GM23338 (cell line): ENCODE measurements around the gene P2RY6. TPM values are rescaled to one million over a fixed set of nuclear protein-coding genes. Genes with fewer than 3 reads are reported as not detected.

ENCODE experiments used
- ATAC-seq: fragments of 200-7000 bp; cut with Tn5 transposase; 3 replicates; pipeline ENCODE4 v1.9.1; 2020
- DNase-seq: peaks from one replicate; pipeline ENCODE4 v3.0.0-alpha.2; 2015; ENCODE audit warnings: low spot score
- H2AFZ ChIP-seq: fragments of 200-600 bp; sonication (generic); 2 replicates; pipeline ENCODE4 v1.8.0; 2016; ENCODE audit warnings: antibody characterized with exemption, mild to moderate bottlenecking, moderate library complexity
- H3F3A ChIP-seq: fragments of 200-600 bp; sonication (generic); replicated peaks from 2 replicates; pipeline ENCODE4 v1.8.0; 2017; ENCODE audit warnings: antibody characterized with exemption, mixed run types, low read depth
- H3K27ac ChIP-seq: fragments of 200-600 bp; sonication (generic); 2 replicates; pipeline ENCODE4 v1.6.1; 2016; ENCODE audit warnings: low read depth
- H3K27me3 ChIP-seq: fragments of 200-600 bp; sonication (generic); 2 replicates; pipeline ENCODE4 v1.8.0; 2016; ENCODE audit warnings: mild to moderate bottlenecking, mixed run types, moderate library complexity; ENCODE audit not compliant: insufficient read depth
- H3K36me3 ChIP-seq: fragments of 200-600 bp; sonication (generic); 2 replicates; pipeline ENCODE4 v1.8.0; 2016; ENCODE audit warnings: mild to moderate bottlenecking; ENCODE audit not compliant: insufficient read depth
- H3K4me1 ChIP-seq: fragments of 200-600 bp; sonication (generic); 2 replicates; pipeline ENCODE4 v1.8.0; 2016; ENCODE audit warnings: mild to moderate bottlenecking, moderate library complexity; ENCODE audit not compliant: insufficient read depth
- H3K4me2 ChIP-seq: fragments of 200-600 bp; sonication (generic); 2 replicates; pipeline ENCODE4 v1.7.1; 2017; ENCODE audit warnings: mixed run types
- H3K4me3 ChIP-seq: fragments of 200-600 bp; sonication (generic); 2 replicates; pipeline ENCODE4 v1.6.1; 2016; ENCODE audit warnings: mixed run types
- H3K79me2 ChIP-seq: fragments of 200-600 bp; sonication (generic); replicated peaks from 2 replicates; pipeline ENCODE4 v1.8.0; 2017; ENCODE audit warnings: mild to moderate bottlenecking; ENCODE audit not compliant: insufficient read depth
- H3K9me2 ChIP-seq: fragments of 200-600 bp; sonication (generic); 2 replicates; pipeline ENCODE4 v1.8.0; 2017; ENCODE audit not compliant: insufficient read depth
- H4K20me1 ChIP-seq: fragments of 200-600 bp; sonication (generic); replicated peaks from 2 replicates; pipeline ENCODE4 v1.8.0; 2017; ENCODE audit warnings: mild to moderate bottlenecking; ENCODE audit not compliant: insufficient read depth
- H3K27ac Mint-ChIP-seq: 2 replicates; pipeline ENCODE4 v1.8.0; 2020; ENCODE audit warnings: inconsistent platforms, mild to moderate bottlenecking, moderate library complexity, mixed read lengths
- H3K27me3 Mint-ChIP-seq: 3 replicates; pipeline ENCODE4 v1.8.0; 2022; ENCODE audit warnings: low read depth, mild to moderate bottlenecking, moderate library complexity, mixed read lengths, inconsistent platforms; ENCODE audit not compliant: insufficient read depth, poor library complexity
- H3K36me3 Mint-ChIP-seq: 3 replicates; pipeline ENCODE4 v1.8.0; 2021; ENCODE audit warnings: low read depth, mild to moderate bottlenecking, inconsistent platforms, moderate library complexity, mixed read lengths
- H3K4me1 Mint-ChIP-seq: 3 replicates; pipeline ENCODE4 v1.8.0; 2020; ENCODE audit warnings: mild to moderate bottlenecking, inconsistent platforms, mixed read lengths
- H3K4me3 Mint-ChIP-seq: 3 replicates; pipeline ENCODE4 v1.8.0; 2021; ENCODE audit warnings: moderate library complexity, mild to moderate bottlenecking, inconsistent platforms, mixed read lengths
- H3K9me3 Mint-ChIP-seq: 3 replicates; pipeline ENCODE4 v1.8.0; 2020; ENCODE audit warnings: moderate library complexity, mild to moderate bottlenecking, inconsistent platforms, mixed read lengths
- CREB1 ChIP-seq: fragments of 250-450 bp; sonication (Bioruptor Pico); IDR thresholded peaks from 2 replicates; pipeline ENCODE4 v1.5.0; 2020; ENCODE audit warnings: low read depth, mild to moderate bottlenecking, moderate library complexity
- ETS1 ChIP-seq: IDR thresholded peaks from 2 replicates; pipeline ENCODE4 v1.6.1; 2016; ENCODE audit warnings: antibody characterized with exemption
- EZH2 ChIP-seq: fragments of 200-600 bp; sonication (generic); IDR thresholded peaks from one replicate; pipeline ENCODE4 v1.8.0; 2017; ENCODE audit warnings: antibody characterized with exemption, mild to moderate bottlenecking, low read depth; ENCODE audit not compliant: unreplicated experiment
- EZH2phosphoT487 ChIP-seq: fragments of 200-600 bp; sonication (generic); IDR thresholded peaks from one replicate; pipeline ENCODE4 v1.8.1; 2018; ENCODE audit warnings: antibody characterized with exemption; ENCODE audit not compliant: unreplicated experiment
- JUNB ChIP-seq: IDR thresholded peaks from one replicate; pipeline ENCODE4 v1.6.1; 2016; ENCODE audit warnings: antibody characterized with exemption; ENCODE audit not compliant: unreplicated experiment
- STAT1 ChIP-seq: IDR thresholded peaks from one replicate; pipeline ENCODE4 v1.6.1; 2016; ENCODE audit warnings: antibody characterized with exemption; ENCODE audit not compliant: unreplicated experiment
- ZNF462 ChIP-seq: fragments of 250-450 bp; sonication (Bioruptor Pico); IDR thresholded peaks from 2 replicates; pipeline ENCODE4 v1.5.0; 2020; ENCODE audit warnings: mild to moderate bottlenecking, moderate library complexity
- polyA plus RNA-seq: library from polyadenylated mRNA; unstranded; fragments of >200 nt; fragmentation: Nextera tagmentation; extraction: Ambion mirVana; gene quantifications from 2 replicates; pipeline ENCODE4 v1.2.1, GENCODE V29; 2016
- total RNA-seq: library from RNA; depleted of rRNA; stranded (reverse); fragments of >200 nt; shearing (Covaris generic); gene quantifications from 2 replicates; pipeline ENCODE4 v1.2.3, GENCODE V29; 2014
- TF ChIP-seq, protein P1 (sequence below), 2 experiments: fragments of 200-600 bp in 1 of 2; sonication (generic) in 1 of 2; conservative IDR thresholded peaks; 2 replicates each; pipeline versions ENCODE4 v1.5.1 to v1.6.1; 2016 to 2017; ENCODE audit warnings: antibody characterized with exemption in 2 of 2, low read depth in 2 of 2, mild to moderate bottlenecking in 2 of 2, moderate library complexity in 1 of 2

P2RY6 gene
- total and polyA plus RNA-seq, 2 experiments from 2014 or later = not detected

DNA sequence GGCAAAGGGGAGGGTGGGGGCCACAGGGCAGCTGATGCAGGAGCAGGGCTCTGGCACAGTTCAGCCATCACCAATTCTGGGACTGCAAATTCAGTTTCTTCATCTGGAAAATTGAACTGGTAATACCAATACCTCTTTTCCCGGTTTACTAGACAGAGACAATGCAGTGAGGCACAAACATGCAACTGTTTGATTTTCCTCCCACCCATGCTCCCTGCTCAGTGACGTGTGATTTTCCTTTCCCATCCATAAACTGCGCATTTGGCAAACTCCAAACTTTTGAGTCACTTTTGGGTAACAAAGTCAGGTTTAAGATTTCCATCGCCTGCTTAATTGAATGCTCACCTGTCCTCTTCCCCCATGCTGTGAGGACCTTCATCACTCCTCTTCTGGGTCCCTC, 30.8 kb upstream of the P2RY6 start:
- peaks cover 30% of the 10 kb centered on the region for H3K4me1 Mint-ChIP-seq
- Histone ChIP-seq H4K20me1 (no peaks in the 10 kb centered on the region), H3F3A (no peaks in the 10 kb centered on the region), H3K27me3 (no peaks in the 10 kb centered on the region), H2AFZ (no peak overlapping the region), H3K79me2 (no peaks in the 10 kb centered on the region), H3K4me3 (no peak overlapping the region), H3K4me1 (peaks cover 9% of the 10 kb centered on the region; the same call in 1 of the 2 replicates), H3K9me2 (no peaks in the 10 kb centered on the region), H3K27ac (no peak overlapping the region), H3K4me2 (no peak overlapping the region), H3K36me3 (no peaks in the 10 kb centered on the region)
- no peaks in the 10 kb centered on the region for H3K36me3 Mint-ChIP-seq
- no peak overlapping the region for H3K4me3 Mint-ChIP-seq
- TF ChIP-seq, protein P1, sequence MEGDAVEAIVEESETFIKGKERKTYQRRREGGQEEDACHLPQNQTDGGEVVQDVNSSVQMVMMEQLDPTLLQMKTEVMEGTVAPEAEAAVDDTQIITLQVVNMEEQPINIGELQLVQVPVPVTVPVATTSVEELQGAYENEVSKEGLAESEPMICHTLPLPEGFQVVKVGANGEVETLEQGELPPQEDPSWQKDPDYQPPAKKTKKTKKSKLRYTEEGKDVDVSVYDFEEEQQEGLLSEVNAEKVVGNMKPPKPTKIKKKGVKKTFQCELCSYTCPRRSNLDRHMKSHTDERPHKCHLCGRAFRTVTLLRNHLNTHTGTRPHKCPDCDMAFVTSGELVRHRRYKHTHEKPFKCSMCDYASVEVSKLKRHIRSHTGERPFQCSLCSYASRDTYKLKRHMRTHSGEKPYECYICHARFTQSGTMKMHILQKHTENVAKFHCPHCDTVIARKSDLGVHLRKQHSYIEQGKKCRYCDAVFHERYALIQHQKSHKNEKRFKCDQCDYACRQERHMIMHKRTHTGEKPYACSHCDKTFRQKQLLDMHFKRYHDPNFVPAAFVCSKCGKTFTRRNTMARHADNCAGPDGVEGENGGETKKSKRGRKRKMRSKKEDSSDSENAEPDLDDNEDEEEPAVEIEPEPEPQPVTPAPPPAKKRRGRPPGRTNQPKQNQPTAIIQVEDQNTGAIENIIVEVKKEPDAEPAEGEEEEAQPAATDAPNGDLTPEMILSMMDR (conservative IDR thresholded peaks at IDR 0.05; ENCODE audit: low read depth in 2 of 2) = no peak
- TF ChIP-seq EZH2phosphoT487 = no peak
- TF ChIP-seq STAT1 = no peak
- TF ChIP-seq JUNB = no peak
- TF ChIP-seq EZH2 = no peak
- H3K27ac Mint-ChIP-seq = no peak overlapping the region
- no peaks in the 10 kb centered on the region for H3K9me3 Mint-ChIP-seq
- DNase-seq (no peak), ATAC-seq (no peak)
- H3K27me3 Mint-ChIP-seq = peaks cover 10% of the 10 kb centered on the region

GRCh38 chr11:73242251-73243092, 29.7 kb upstream of the P2RY6 start:
- Histone ChIP-seq H3K4me1 (peaks cover 10% of the 10 kb centered on the region; the same call in 1 of the 2 replicates), H3K4me2 (peak overlapping the region; percentile 74), H3K79me2 (no peaks in the 10 kb centered on the region), H3K27ac (no peak overlapping the region), H2AFZ (peak overlapping the region; percentile 98), H3K9me2 (no peaks in the 10 kb centered on the region), H3F3A (no peaks in the 10 kb centered on the region), H3K27me3 (no peaks in the 10 kb centered on the region), H3K4me3 (peak overlapping the region; percentile 51), H4K20me1 (no peaks in the 10 kb centered on the region), H3K36me3 (no peaks in the 10 kb centered on the region)
- TF ChIP-seq CREB1 (CRISPR knock-in tag) (no peak), ETS1 (peak; percentile 70), ZNF462 (CRISPR knock-in tag) (no peak)
- TF ChIP-seq, protein P1 (conservative IDR thresholded peaks at IDR 0.05; ENCODE audit: low read depth in 2 of 2) = peak; percentile 89 to 98
- Mint-ChIP-seq H3K4me3 (peak overlapping the region; percentile 47), H3K4me1 (peaks cover 32% of the 10 kb centered on the region), H3K27ac (peak overlapping the region; percentile 17; the same call in 1 of the 2 replicates), H3K36me3 (no peaks in the 10 kb centered on the region), H3K9me3 (no peaks in the 10 kb centered on the region), H3K27me3 (peaks cover 7% of the 10 kb centered on the region)
- ATAC-seq = peak; percentile 92
- peak; percentile 90 for DNase-seq
